H1 (cell line): Measurements from ENCODE around the gene CCDC185. TPM values are rescaled to one million over a fixed set of nuclear protein-coding genes. Genes with fewer than 3 reads are reported as not detected.

ENCODE experiments used
- CTCF ChIA-PET: fragments of 300-600 bp; sonication (Branson Sonifier 250); formaldehyde crosslinking; loops from one replicate; lab custom pipeline; 2021; ENCODE audit not compliant: partially characterized antibody; lab: Charles Lee
- POLR2A ChIA-PET: fragments of 300-600 bp; sonication (Branson Sonifier 250); formaldehyde crosslinking; loops from one replicate; lab custom pipeline; 2021; ENCODE audit warnings: inconsistent platforms; ENCODE audit not compliant: partially characterized antibody; lab: Charles Lee
- DNase-seq, 2 experiments: peaks; one replicate each; pipeline versions ENCODE4 v3.0.0 to v3.0.0-alpha.2; 2010 to 2022; ENCODE audit warnings: low spot score in 2 of 2, low read depth in 1 of 2, mixed read lengths in 1 of 2
- FAIRE-seq: peaks from 2 replicates; lab custom pipeline; 2011; peaks lifted over from hg19 to GRCh38; lab: Jason Lieb, UNC
- H2AFZ ChIP-seq: 2 replicates; pipeline ENCODE4 v1.8.1; 2012; ENCODE audit warnings: low read length, inconsistent platforms
- H2AK5ac ChIP-seq: 2 replicates; pipeline ENCODE4 v1.6.1; 2013; ENCODE audit warnings: low read depth, low read length
- H2BK120ac ChIP-seq: replicated peaks from 2 replicates; pipeline ENCODE3; 2013; ENCODE audit warnings: low read depth, low read length, inconsistent platforms
- H2BK12ac ChIP-seq: 2 replicates; pipeline ENCODE4 v1.6.1; 2013; ENCODE audit warnings: low read depth, low read length
- H2BK15ac ChIP-seq: 2 replicates; pipeline ENCODE4 v1.6.1; 2013; ENCODE audit warnings: low read length
- H2BK20ac ChIP-seq: 2 replicates; pipeline ENCODE4 v1.6.1; 2013; ENCODE audit warnings: low read length
- H2BK5ac ChIP-seq: 2 replicates; pipeline ENCODE4 v1.6.1; 2013; ENCODE audit warnings: low read depth, low read length
- H3K14ac ChIP-seq: 2 replicates; pipeline ENCODE4 v1.6.1; 2013; ENCODE audit warnings: inconsistent platforms; ENCODE audit not compliant: insufficient read length
- H3K18ac ChIP-seq: 2 replicates; pipeline ENCODE4 v1.6.1; 2013; ENCODE audit warnings: low read length; ENCODE audit errors: extremely low read depth
- H3K23ac ChIP-seq: 2 replicates; pipeline ENCODE4 v1.6.1; 2013; ENCODE audit warnings: inconsistent platforms; ENCODE audit not compliant: insufficient read length
- H3K23me2 ChIP-seq: 2 replicates; pipeline ENCODE4 v1.6.1; 2013; ENCODE audit warnings: low read depth, low read length
- H3K27ac ChIP-seq: 2 replicates; pipeline ENCODE4 v1.6.1; 2011; ENCODE audit warnings: low read depth, low read length, inconsistent platforms
- H3K27me3 ChIP-seq, 4 experiments: replicated peaks in 1 of 4; 1 replicate in 1 of 4; 2 replicates in 3 of 4; pipeline versions ENCODE4 v1.6.1 to v1.8.1; 2011 to 2013; ENCODE audit warnings: low read length in 3 of 4, mild to moderate bottlenecking in 3 of 4, inconsistent platforms in 2 of 4, mixed read lengths in 2 of 4, moderate library complexity in 1 of 4; ENCODE audit not compliant: control insufficient read depth in 3 of 4, insufficient read depth in 3 of 4; ENCODE audit errors: extremely low read depth in 1 of 4
- H3K36me3 ChIP-seq, 4 experiments: 2 replicates each; pipeline versions ENCODE4 v1.6.1 to v1.8.1; 2011 to 2013; ENCODE audit warnings: mild to moderate bottlenecking in 4 of 4, low read length in 3 of 4, moderate library complexity in 2 of 4, control low read depth in 1 of 4, inconsistent platforms in 1 of 4; ENCODE audit not compliant: insufficient read depth in 4 of 4, control insufficient read depth in 2 of 4
- H3K4ac ChIP-seq: replicated peaks from 2 replicates; pipeline ENCODE3; 2013; ENCODE audit warnings: low read length, low read depth, mixed read lengths, inconsistent platforms; ENCODE audit not compliant: insufficient read length
- H3K4me1 ChIP-seq, 4 experiments: replicated peaks in 1 of 4; 1 replicate in 1 of 4; 2 replicates in 3 of 4; pipeline versions ENCODE4 v1.6.1 to v1.8.1; 2011 to 2013; ENCODE audit warnings: low read length in 3 of 4, inconsistent platforms in 2 of 4, mixed read lengths in 1 of 4; ENCODE audit not compliant: insufficient read depth in 4 of 4, control insufficient read depth in 3 of 4
- H3K4me2 ChIP-seq, 2 experiments: 2 replicates each; pipeline versions ENCODE4 v1.6.1 to v1.8.1; 2011 to 2013; ENCODE audit warnings: low read depth in 2 of 2, low read length in 2 of 2, control low read depth in 1 of 2, inconsistent platforms in 1 of 2, mild to moderate bottlenecking in 1 of 2; ENCODE audit not compliant: insufficient read depth in 1 of 2
- H3K4me3 ChIP-seq, 4 experiments: fragments of 200-600, 300-600 bp in 1 of 4; sonication (generic), shearing (Covaris generic), sonication (Bioruptor Twin) in 1 of 4; 2 replicates each; pipeline versions ENCODE4 v1.5.1 to v1.8.1; 2011 to 2016; ENCODE audit warnings: low read length in 4 of 4, low read depth in 3 of 4, control low read depth in 2 of 4, inconsistent platforms in 2 of 4, mild to moderate bottlenecking in 2 of 4, mixed read lengths in 1 of 4, moderate library complexity in 1 of 4; ENCODE audit not compliant: insufficient read depth in 2 of 4; ENCODE audit errors: extremely low read depth in 1 of 4
- H3K56ac ChIP-seq: replicated peaks from 2 replicates; pipeline ENCODE3; 2013; ENCODE audit warnings: low read depth, mild to moderate bottlenecking, mixed read lengths, low read length, inconsistent platforms; ENCODE audit not compliant: insufficient read length
- H3K79me1 ChIP-seq: 2 replicates; pipeline ENCODE4 v1.6.1; 2013; ENCODE audit warnings: low read depth, low read length, control low read depth
- H3K79me2 ChIP-seq, 2 experiments: 2 replicates each; pipeline versions ENCODE4 v1.6.1 to v1.8.1; 2012 to 2013; ENCODE audit warnings: low read length in 2 of 2, mild to moderate bottlenecking in 2 of 2, inconsistent platforms in 1 of 2; ENCODE audit not compliant: insufficient read depth in 2 of 2, control insufficient read depth in 1 of 2
- H3K9ac ChIP-seq, 4 experiments: replicated peaks in 1 of 4; 1 replicate in 1 of 4; 2 replicates in 3 of 4; pipeline versions ENCODE4 v1.6.1 to v1.8.1; 2011 to 2013; ENCODE audit warnings: low read depth in 3 of 4, low read length in 3 of 4, control low read depth in 2 of 4, mild to moderate bottlenecking in 2 of 4, moderate library complexity in 2 of 4, inconsistent platforms in 1 of 4; ENCODE audit errors: extremely low read depth in 1 of 4
- H3K9me3 ChIP-seq, 2 experiments: 2 replicates each; pipeline versions ENCODE4 v1.6.1 to v1.8.1; 2012 to 2013; ENCODE audit warnings: mild to moderate bottlenecking in 2 of 2, moderate library complexity in 2 of 2, control low read depth in 1 of 2, inconsistent platforms in 1 of 2, low read depth in 1 of 2, low read length in 1 of 2, mixed read lengths in 1 of 2; ENCODE audit not compliant: insufficient read depth in 2 of 2
- H4K20me1 ChIP-seq, 2 experiments: replicated peaks in 1 of 2; 2 replicates each; pipeline versions ENCODE3 to v1.8.1; 2011 to 2013; ENCODE audit warnings: inconsistent platforms in 2 of 2, low read length in 2 of 2, mild to moderate bottlenecking in 1 of 2; ENCODE audit not compliant: insufficient read depth in 2 of 2, control insufficient read depth in 1 of 2
- H4K5ac ChIP-seq: 2 replicates; pipeline ENCODE4 v1.6.1; 2013; ENCODE audit warnings: low read length, low read depth, mixed read lengths, inconsistent platforms; ENCODE audit not compliant: insufficient read length
- H4K8ac ChIP-seq: 2 replicates; pipeline ENCODE4 v1.8.0; 2013; ENCODE audit warnings: mild to moderate bottlenecking, moderate library complexity, low read length, inconsistent platforms; ENCODE audit not compliant: insufficient read depth; ENCODE audit errors: extremely low read depth
- H4K91ac ChIP-seq: replicated peaks from 2 replicates; pipeline ENCODE3; 2013; ENCODE audit warnings: low read length, mixed read lengths, inconsistent platforms; ENCODE audit not compliant: insufficient read length
- EZH2 ChIP-seq: fragments of 200-600 bp; sonication (generic); IDR thresholded peaks from 2 replicates; pipeline ENCODE4 v1.7.1; 2012; ENCODE audit warnings: low read depth, mild to moderate bottlenecking, moderate library complexity, low read length, inconsistent platforms; ENCODE audit not compliant: severe bottlenecking
- KDM4A ChIP-seq: IDR thresholded peaks from one replicate; pipeline ENCODE4 v1.7.1; 2012; ENCODE audit warnings: low read depth, mild to moderate bottlenecking, moderate library complexity, low read length, inconsistent platforms; ENCODE audit not compliant: severe bottlenecking
- RAD21 ChIP-seq, 2 experiments: IDR thresholded peaks in 1 of 2; conservative IDR thresholded peaks in 1 of 2; 2 replicates each; pipeline ENCODE4 v1.6.1; 2011; ENCODE audit warnings: low read depth in 2 of 2, low read length in 2 of 2, improper control_type of control experiment in 1 of 2, inconsistent platforms in 1 of 2, mild to moderate bottlenecking in 1 of 2, moderate library complexity in 1 of 2
- WGBS, 2 experiments: shearing (Covaris generic) in 1 of 2; methylation state at CpG; one replicate each; pipeline versions ENCODE4 v1.1.6 to v1.1.7; 2013 to 2015; ENCODE audit warnings: low lambda C conversion rate in 2 of 2, mixed read lengths in 2 of 2, inconsistent platforms in 1 of 2, low coverage in 1 of 2, missing lambda C conversion rate in 1 of 2; ENCODE audit not compliant: insufficient replicate concordance in 2 of 2, insufficient coverage in 1 of 2, insufficient read length in 1 of 2; ENCODE audit errors: extremely low coverage in 1 of 2, missing lambda C conversion rate in 1 of 2; 5-methylcytosine and 5-hydroxymethylcytosine counted together
- polyA plus RNA-seq, 7 experiments: library from polyadenylated mRNA; depleted of rRNA in 3 of 7; stranded (reverse) in 5 of 7; unstranded in 2 of 7; fragments of >200 nt in 5 of 7; fragments of 200-250 nt in 2 of 7; gene quantifications; 1 replicate in 5 of 7; 2 replicates in 1 of 7; 4 replicates in 1 of 7; pipeline versions ENCODE4 v1.2.1 to v1.2.3, GENCODE V29; 2011 to 2013; ENCODE audit warnings: missing spikeins in 2 of 7, mixed read lengths in 2 of 7
- total RNA-seq: library from RNA; stranded (reverse); fragmentation: NEBNext Ultra II Directional; extraction: Animal tissue kit (Norgen Biotek cat#: 25700); gene quantifications from 2 replicates; pipeline ENCODE4 v1.2.1, GENCODE V29; 2021

CCDC185 gene
- total and polyA plus RNA-seq, 2 of the 8 experiments (the other 6 are each of a cell fraction or from before 2014, with no cell fraction given): not detected

DNA sequence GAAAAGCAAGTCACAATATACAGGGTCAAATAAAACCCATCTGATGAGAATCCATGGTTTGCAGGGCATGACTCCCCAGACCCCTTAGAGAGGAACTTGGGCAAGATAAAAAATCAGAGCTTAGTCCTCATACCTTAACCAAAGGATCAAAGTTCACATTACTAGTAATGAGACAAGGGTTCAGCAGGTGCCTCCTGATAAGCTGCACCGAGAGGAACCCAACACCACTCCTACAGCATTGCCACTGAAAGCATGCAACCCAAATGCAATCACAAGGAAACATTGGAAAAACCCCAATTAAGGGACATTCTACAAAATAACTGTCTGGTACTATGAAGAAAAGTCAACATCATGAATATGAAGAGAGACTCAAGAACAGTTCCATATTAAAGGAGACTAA, 29.7 kb downstream of the CCDC185 start:
- Histone ChIP-seq H3K27ac (no peak overlapping the region), H3K56ac (no peak overlapping the region), H3K4me3 (no peak overlapping the region), H3K27me3 (no peaks in the 10 kb centered on the region), H3K14ac (no peak overlapping the region), H3K9ac (no peak overlapping the region), H3K18ac (no peak overlapping the region), H3K79me2 (no peaks in the 10 kb centered on the region), H4K5ac (no peak overlapping the region), H3K4ac (no peak overlapping the region), H3K4me2 (no peak overlapping the region), H3K36me3 (no peaks in the 10 kb centered on the region), H2BK5ac (no peak overlapping the region), H2BK15ac (no peak overlapping the region), H2AFZ (no peak overlapping the region), H3K9me3 (no peaks in the 10 kb centered on the region), H2BK12ac (no peak overlapping the region), H4K91ac (no peak overlapping the region), H3K4me1 (peaks cover 0 to 2% (median under 1%) of the 10 kb centered on the region in 4 experiments; a peak in 1 of 7 replicates), H2AK5ac (no peak overlapping the region), H3K23me2 (no peaks in the 10 kb centered on the region), H3K23ac (no peak overlapping the region), H4K20me1 (no peaks in the 10 kb centered on the region), H3K79me1 (no peaks in the 10 kb centered on the region), H2BK20ac (no peak overlapping the region), H2BK120ac (no peak overlapping the region), H4K8ac (no peak overlapping the region)
- WGBS, 2 experiments: 91% methylated on average over 1 of the region's 1 CpG; no CpG with 5 or more reads in 1 of the 2 experiments
- ChIA-PET POLR2A (no interaction called here), CTCF (interaction anchor here (0.9 kb wide), 1 partner anchor 10 kb away, joined by 3 read pairs; no protein-coding TSS in a partner anchor)
- FAIRE-seq (no peak), DNase-seq (no peak)
- TF ChIP-seq RAD21 (IDR thresholded peaks at IDR 0.05 in 1 of 2, conservative IDR thresholded peaks at IDR 0.05 in 1 of 2; ENCODE audit: low read depth in 2 of 2, low read length in 2 of 2) (no peak), EZH2 (no peak), KDM4A (no peak)
